A172 (cell line): ENCODE results near the gene NEURL2. TPM values are rescaled to one million over a fixed set of nuclear protein-coding genes. Genes with fewer than 3 reads are reported as not detected.
"Not testable (repeated sequence)": the region's sequence is repeated elsewhere in the genome, so short reads cannot be mapped to it uniquely, and the experiment has no call there.

Source experiments
- DNase-seq: peaks from one replicate; pipeline ENCODE4 v3.0.0-alpha.2; 2015; ENCODE audit warnings: low spot score
- total RNA-seq: library from RNA; depleted of rRNA; stranded (reverse); fragments of >200 nt; shearing (Covaris generic); gene quantifications from 2 replicates; pipeline ENCODE4 v1.2.3, GENCODE V29; 2014

Gene NEURL2
- total RNA-seq, 1 experiment from 2014 or later = 3.1 TPM

- no peak for DNase-seq
Measured at GRCh38 chr20:45898285-45898684, 7.3 kb upstream of the NEURL2 start.

GRCh38 chr20:45897692-45898091 lies 6.7 kb upstream of the NEURL2 start:
- no peak for DNase-seq

- DNase-seq = no peak
Measured at GRCh38 chr20:45897289-45897688, 6.3 kb upstream of the NEURL2 start.

GRCh38 chr20:45896641-45897161 lies 5.7 kb upstream of the NEURL2 start:
- DNase-seq = no peak

- DNase-seq = no peak
Measured at GRCh38 chr20:45894797-45895196, 3.8 kb upstream of the NEURL2 start.

GRCh38 chr20:45893831-45894230 lies 2.8 kb upstream of the NEURL2 start:
- no peak for DNase-seq

GRCh38 chr20:45892828-45893500 lies 2.0 kb upstream of the NEURL2 start:
- DNase-seq = no peak

- DNase-seq = peak; percentile 35
Measured at GRCh38 chr20:45892049-45892825, 1.2 kb upstream of the NEURL2 start.

- no peak for DNase-seq
Measured at GRCh38 chr20:45890077-45890984, 677 bp downstream of the NEURL2 start.

- no peak for DNase-seq
Measured at GRCh38 chr20:45888681-45889080, 2.3 kb downstream of the NEURL2 start.

GRCh38 chr20:45887346-45887715 lies 3.7 kb downstream of the NEURL2 start, which contains the start of gene SPATA25:
SPATA25 (minus strand) TSS chr20:45887622; CDS start chr20:45887590, 32 bp downstream.
- DNase-seq = no peak

GRCh38 chr20:45886590-45887345 lies 4.2 kb downstream of the NEURL2 start:
- no peak for DNase-seq

- no peak for DNase-seq
Measured at GRCh38 chr20:45883100-45883469, 7.9 kb downstream of the NEURL2 start.

- no peak for DNase-seq
Measured at GRCh38 chr20:45882469-45883099, 8.4 kb downstream of the NEURL2 start.

GRCh38 chr20:45880988-45881788 lies 9.8 kb downstream of the NEURL2 start, which contains the start of gene ZSWIM1:
ZSWIM1 (plus strand) TSS chr20:45881227; CDS start chr20:45882593, 1,366 bp downstream.
- peak; percentile 98 for DNase-seq

GRCh38 chr20:45878076-45878761 lies 12.8 kb downstream of the NEURL2 start:
- DNase-seq = no peak

GRCh38 chr20:45874576-45874975 lies 16.4 kb downstream of the NEURL2 start:
- DNase-seq = no peak

- DNase-seq = not testable (repeated sequence)
Measured at GRCh38 chr20:45874104-45874481, 16.9 kb downstream of the NEURL2 start.

GRCh38 chr20:45873409-45874103 lies 17.5 kb downstream of the NEURL2 start:
- no peak for DNase-seq
